Activated CD4-positive, alpha-beta memory T cell treated with anti-CD3 and anti-CD28 coated beads for 36 hours (primary cell): ENCODE measurements around the gene RORC. TPM values are rescaled to one million over a fixed set of nuclear protein-coding genes. Genes with fewer than 3 reads are reported as not detected.
A peak's percentile ranks its signal among the peaks of the same experiment; 100 is the strongest.
"Not testable (repeated sequence)": the region's sequence is repeated elsewhere in the genome, so short reads cannot be mapped to it uniquely, and the experiment has no call there.

Source experiments
- CTCF ChIA-PET: fragments of 350-600 bp; sonication (Branson Sonifier 250); formaldehyde crosslinking; loops from one replicate; lab custom pipeline; 2021; ENCODE audit warnings: antibody characterized with exemption, inconsistent platforms; lab: Charles Lee
- POLR2A ChIA-PET: fragments of 350-600 bp; sonication (Branson Sonifier 250); formaldehyde crosslinking; loops from one replicate; lab custom pipeline; 2021; ENCODE audit warnings: antibody characterized with exemption; lab: Charles Lee
- DNase-seq: peaks from one replicate; pipeline ENCODE4 v3.0.0-alpha.2; 2020
- H3K27ac Mint-ChIP-seq: one replicate; pipeline ENCODE4 v1.8.0; 2021; ENCODE audit warnings: mixed read lengths
- H3K27me3 Mint-ChIP-seq: one replicate; pipeline ENCODE4 v1.8.0; 2021; ENCODE audit warnings: mixed read lengths
- H3K36me3 Mint-ChIP-seq: one replicate; pipeline ENCODE4 v1.8.0; 2021; ENCODE audit warnings: mixed read lengths
- H3K4me1 Mint-ChIP-seq: one replicate; pipeline ENCODE4 v1.8.0; 2021; ENCODE audit warnings: low read depth, mixed read lengths
- H3K4me3 Mint-ChIP-seq: one replicate; pipeline ENCODE4 v1.8.0; 2021; ENCODE audit warnings: mild to moderate bottlenecking, mixed read lengths
- H3K9me3 Mint-ChIP-seq: one replicate; pipeline ENCODE4 v1.8.0; 2021; ENCODE audit warnings: mixed read lengths
- intact Hi-C: fragments of 100-400 bp; cut with micrococcal nuclease; formaldehyde crosslinking; loops from one replicate; pipeline ENCODE4 v1.15.1; 2023
- total RNA-seq, 2 experiments: library from RNA; stranded (reverse); gene quantifications; one replicate each; pipeline ENCODE4 v1.2.3, GENCODE V29; 2021

RORC gene
- total RNA-seq: 10 to 100 TPM in 1 of 2 experiments, 1 to 10 TPM in 1; 9.9 to 10.9 TPM

- ChIA-PET POLR2A (no interaction called here), CTCF (interaction anchor here (1.9 kb wide), 1 partner anchor 42 kb away, joined by 8 read pairs; the partner anchor contains the start of gene TDRKH)
- H3K27ac Mint-ChIP-seq: peak within 1 kb of the TSS; percentile 77
- no peaks in the 10 kb centered on the region for H3K36me3 Mint-ChIP-seq
- no peak for DNase-seq
- peaks cover 78% of the 10 kb centered on the region for H3K4me1 Mint-ChIP-seq
- H3K4me3 Mint-ChIP-seq: peak within 1 kb of the TSS; percentile 48
- intact Hi-C loops: loop anchor here (2.0 to 5.0 kb wide), 2 partner anchors 219 to 484 kb away; partner anchors contain the start of genes RFX5 and SNX27
- H3K27me3 Mint-ChIP-seq: no peaks in the 10 kb centered on the region
- H3K9me3 Mint-ChIP-seq: no peaks in the 10 kb centered on the region
Observed at GRCh38 chr1:151831605-151832004, at the start of gene RORC. RORC (minus strand) TSS chr1:151831802; CDS start chr1:151831764, 38 bp downstream.

DNA sequence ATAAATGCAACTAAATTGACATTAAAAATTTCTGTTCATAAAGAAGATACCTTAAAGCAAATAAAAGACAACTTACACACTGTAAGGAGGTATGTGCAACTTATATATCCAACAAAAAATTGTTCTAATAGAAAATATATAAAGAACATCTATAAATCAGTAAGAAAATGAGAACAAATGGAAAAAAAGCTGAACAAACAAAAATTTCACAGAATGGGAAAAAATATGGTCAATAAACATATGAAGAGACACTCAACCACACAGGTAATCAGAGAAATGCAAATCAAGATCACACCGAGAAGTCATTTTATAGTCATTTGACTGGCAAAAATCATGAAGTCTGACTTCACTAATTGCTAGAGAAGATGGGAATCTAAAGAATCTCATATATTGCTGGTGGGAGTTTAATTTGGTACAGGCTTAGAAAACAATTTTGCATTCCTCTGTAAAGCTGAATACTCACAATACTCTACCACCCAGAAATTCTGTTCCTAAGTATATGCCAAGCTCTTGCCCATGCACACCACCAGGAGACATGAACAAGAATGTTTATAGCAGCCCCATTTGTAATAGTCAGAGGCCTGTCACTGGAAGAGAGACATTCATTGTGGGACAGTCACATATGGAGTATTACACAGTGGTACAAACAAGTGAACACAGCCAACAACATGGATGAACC lies 44.0 kb upstream of the RORC start:
- Mint-ChIP-seq H3K4me3 (no peak overlapping the region), H3K9me3 (no peaks in the 10 kb centered on the region), H3K4me1 (peaks cover 11% of the 10 kb centered on the region), H3K27ac (no peak overlapping the region), H3K36me3 (peaks cover 21% of the 10 kb centered on the region), H3K27me3 (no peaks in the 10 kb centered on the region)
- intact Hi-C loops: no loop called here
- ChIA-PET POLR2A (no interaction called here), CTCF (interaction anchor here (0.6 to 2.3 kb wide), 3 partner anchors 13 to 281 kb away, joined by 5 to 8 read pairs (median 6); no protein-coding TSS in a partner anchor)
- DNase-seq: no peak

DNA sequence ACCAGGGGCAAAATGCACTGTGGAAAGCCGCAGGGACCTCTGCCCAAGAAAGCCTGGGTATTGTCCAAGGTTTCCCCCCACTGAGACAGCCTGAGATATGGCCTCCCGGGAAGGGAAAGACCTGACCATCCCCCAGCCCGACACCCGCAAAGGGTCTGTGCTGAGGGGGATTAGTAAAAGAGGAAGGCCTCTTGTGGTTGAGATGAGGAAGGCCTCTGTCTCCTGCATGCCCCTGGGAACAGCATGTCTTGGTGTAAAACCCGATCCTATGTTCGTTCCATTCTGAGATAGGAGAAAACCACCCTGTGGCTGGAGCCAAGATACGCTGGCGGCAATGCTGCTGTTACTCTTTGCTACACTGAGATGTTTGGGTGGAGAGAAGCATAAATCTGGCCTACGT lies 41.2 kb upstream of the RORC start:
- POLR2A ChIA-PET, H3K4me3 Mint-ChIP-seq, CTCF ChIA-PET, H3K9me3 Mint-ChIP-seq, intact Hi-C loops, H3K27ac Mint-ChIP-seq, H3K27me3 Mint-ChIP-seq, DNase-seq: not testable (repeated sequence)
- Mint-ChIP-seq H3K4me1 (peaks cover 16% of the 10 kb centered on the region), H3K36me3 (peaks cover 21% of the 10 kb centered on the region)

GRCh38 chr1:151871284-151872030 lies 39.9 kb upstream of the RORC start:
- H3K27me3 Mint-ChIP-seq: no peaks in the 10 kb centered on the region
- H3K36me3 Mint-ChIP-seq: peaks cover 17% of the 10 kb centered on the region
- ChIA-PET POLR2A (interaction anchor here (0.7 kb wide), 1 partner anchor 8 kb away, joined by 4 read pairs; no protein-coding TSS in a partner anchor), CTCF (interaction anchor here (0.6 to 1.5 kb wide), 2 partner anchors 8 to 130 kb away, joined by 3 to 4 read pairs; no protein-coding TSS in a partner anchor)
- no peak overlapping the region for H3K4me3 Mint-ChIP-seq
- H3K9me3 Mint-ChIP-seq: no peaks in the 10 kb centered on the region
- DNase-seq: no peak
- peaks cover 20% of the 10 kb centered on the region for H3K4me1 Mint-ChIP-seq
- H3K27ac Mint-ChIP-seq: no peak overlapping the region
- intact Hi-C loops: no loop called here

GRCh38 chr1:151868486-151868885 lies 36.9 kb upstream of the RORC start:
- Mint-ChIP-seq H3K4me3 (no peak overlapping the region), H3K27ac (no peak overlapping the region), H3K9me3 (no peaks in the 10 kb centered on the region), H3K4me1 (peaks cover 8% of the 10 kb centered on the region), H3K27me3 (no peaks in the 10 kb centered on the region), H3K36me3 (peaks cover 2% of the 10 kb centered on the region)
- intact Hi-C loops: no loop called here
- ChIA-PET CTCF (no interaction called here), POLR2A (no interaction called here)
- DNase-seq: no peak

GRCh38 chr1:151867765-151868411 lies 36.3 kb upstream of the RORC start:
- Mint-ChIP-seq H3K36me3 (no peaks in the 10 kb centered on the region), H3K27me3 (no peaks in the 10 kb centered on the region), H3K27ac (peak overlapping the region; percentile 54), H3K9me3 (no peaks in the 10 kb centered on the region), H3K4me3 (no peak overlapping the region), H3K4me1 (peaks cover 8% of the 10 kb centered on the region)
- intact Hi-C loops: no loop called here
- ChIA-PET CTCF (no interaction called here), POLR2A (no interaction called here)
- peak; percentile 30 for DNase-seq

DNA sequence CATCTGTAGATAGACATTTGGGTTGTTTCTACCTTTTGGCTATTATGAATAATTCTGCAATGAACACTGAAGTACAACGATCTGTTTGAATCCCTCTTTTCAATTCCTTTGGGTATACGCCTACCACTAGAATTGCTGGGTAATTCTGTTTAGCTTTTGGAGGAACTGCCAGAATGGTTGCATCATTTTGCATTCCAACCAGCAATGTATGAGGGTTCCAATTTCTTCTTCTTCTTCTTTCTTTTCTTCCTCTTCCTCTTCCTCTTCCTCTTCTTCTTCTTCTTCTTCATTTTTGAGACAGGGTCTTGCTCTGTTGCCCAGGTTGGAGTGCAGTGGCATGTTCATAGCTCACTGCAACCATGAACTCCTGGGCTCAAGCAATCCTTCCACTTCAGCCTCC lies 35.7 kb upstream of the RORC start:
- POLR2A ChIA-PET: no interaction called here
- Mint-ChIP-seq H3K27me3 (no peaks in the 10 kb centered on the region), H3K4me3 (no peak overlapping the region), H3K9me3 (no peaks in the 10 kb centered on the region), H3K27ac (no peak overlapping the region), H3K36me3 (no peaks in the 10 kb centered on the region), H3K4me1 (peaks cover 8% of the 10 kb centered on the region)
- CTCF ChIA-PET: no interaction called here
- intact Hi-C loops: no loop called here
- no peak for DNase-seq

DNA sequence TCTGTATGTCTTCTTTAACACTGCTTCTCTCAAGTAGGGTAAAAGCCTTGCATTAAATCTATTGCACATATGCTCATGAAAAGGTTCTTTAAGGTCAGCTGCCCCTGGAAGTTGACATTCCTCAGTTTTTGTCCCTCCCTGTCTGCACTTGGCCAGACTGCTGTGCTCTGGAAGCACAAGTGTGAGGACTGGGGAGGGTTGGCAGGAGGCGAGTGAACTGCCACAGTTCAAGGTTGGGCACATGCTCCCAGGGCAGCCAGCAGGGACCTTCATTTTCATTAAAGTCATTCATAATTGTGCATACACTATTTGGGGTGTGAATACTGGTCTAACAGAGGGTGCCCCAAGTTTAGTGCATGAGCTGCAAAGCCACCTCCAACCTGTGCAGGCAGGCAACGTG lies 32.8 kb upstream of the RORC start:
- no peak overlapping the region for H3K27ac Mint-ChIP-seq
- CTCF ChIA-PET: interaction anchor here (0.6 kb wide), 1 partner anchor 8 kb away, joined by 4 read pairs; no protein-coding TSS in a partner anchor
- no peaks in the 10 kb centered on the region for H3K27me3 Mint-ChIP-seq
- H3K9me3 Mint-ChIP-seq: no peaks in the 10 kb centered on the region
- intact Hi-C loops: no loop called here
- H3K4me3 Mint-ChIP-seq: no peak overlapping the region
- no peaks in the 10 kb centered on the region for H3K36me3 Mint-ChIP-seq
- no peak for DNase-seq
- H3K4me1 Mint-ChIP-seq: peaks cover 11% of the 10 kb centered on the region
- POLR2A ChIA-PET: no interaction called here

DNA sequence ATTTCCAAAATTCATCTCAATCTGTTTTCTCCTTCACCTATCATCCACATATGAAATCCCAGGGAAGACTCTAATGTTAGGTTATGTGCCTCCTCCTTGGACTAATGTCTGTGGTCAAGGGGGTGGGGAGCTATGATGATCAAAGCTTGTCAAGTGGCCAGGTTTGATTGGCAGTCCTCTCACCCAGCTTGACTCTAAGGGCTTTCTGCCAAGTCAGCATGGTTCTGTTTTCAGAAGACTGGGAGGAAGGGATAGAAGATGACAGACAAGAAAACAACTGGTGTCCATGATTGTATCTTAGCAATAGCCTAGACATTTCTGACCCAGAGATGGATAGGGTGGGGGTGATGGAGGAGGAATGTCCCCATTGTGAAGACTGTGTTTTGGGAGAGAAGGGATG lies 31.0 kb upstream of the RORC start:
- intact Hi-C loops: no loop called here
- H3K36me3 Mint-ChIP-seq: no peaks in the 10 kb centered on the region
- CTCF ChIA-PET: no interaction called here
- H3K27me3 Mint-ChIP-seq: no peaks in the 10 kb centered on the region
- no peak overlapping the region for H3K4me3 Mint-ChIP-seq
- peaks cover 5% of the 10 kb centered on the region for H3K4me1 Mint-ChIP-seq
- no peaks in the 10 kb centered on the region for H3K9me3 Mint-ChIP-seq
- POLR2A ChIA-PET: no interaction called here
- H3K27ac Mint-ChIP-seq: no peak overlapping the region
- DNase-seq: no peak

- no peak overlapping the region for H3K4me3 Mint-ChIP-seq
- no peak overlapping the region for H3K27ac Mint-ChIP-seq
- H3K9me3 Mint-ChIP-seq: no peaks in the 10 kb centered on the region
- intact Hi-C loops: no loop called here
- CTCF ChIA-PET: interaction anchor here (1.8 kb wide), 1 partner anchor 141 kb away, joined by 4 read pairs; no protein-coding TSS in a partner anchor
- no peaks in the 10 kb centered on the region for H3K27me3 Mint-ChIP-seq
- H3K36me3 Mint-ChIP-seq: no peaks in the 10 kb centered on the region
- H3K4me1 Mint-ChIP-seq: peaks cover 3% of the 10 kb centered on the region
- POLR2A ChIA-PET: no interaction called here
- DNase-seq: no peak
Observed at GRCh38 chr1:151860504-151861187, 29.0 kb upstream of the RORC start.

- DNase-seq: no peak
- H3K9me3 Mint-ChIP-seq: no peaks in the 10 kb centered on the region
- intact Hi-C loops: no loop called here
- H3K27ac Mint-ChIP-seq: no peak overlapping the region
- peaks cover 3% of the 10 kb centered on the region for H3K4me1 Mint-ChIP-seq
- H3K27me3 Mint-ChIP-seq: no peaks in the 10 kb centered on the region
- no peak overlapping the region for H3K4me3 Mint-ChIP-seq
- POLR2A ChIA-PET: interaction anchor here (0.5 kb wide), 1 partner anchor 1719 kb away, joined by 3 read pairs; no protein-coding TSS in a partner anchor
- no peaks in the 10 kb centered on the region for H3K36me3 Mint-ChIP-seq
- CTCF ChIA-PET: interaction anchor here (1.4 to 1.8 kb wide), 2 partner anchors 29 to 141 kb away, joined by 4 to 5 read pairs; no protein-coding TSS in a partner anchor
Observed at GRCh38 chr1:151859891-151860293, 28.3 kb upstream of the RORC start.
